ENCODE results near the gene SEMA3A. TPM values are rescaled to one million over a fixed set of nuclear protein-coding genes. Genes with fewer than 3 reads are reported as not detected.

Gene SEMA3A
- total RNA-seq, 2 experiments from 2014 or later, result 0.50 to 0.60 TPM

- Mint-ChIP-seq H3K4me3 (no peak overlapping the region), H3K27ac (no peak overlapping the region), H3K4me1 (ENCODE audit: low read depth) (peaks cover 8% of the 10 kb centered on the region), H3K27me3 (no peaks in the 10 kb centered on the region), H3K9me3 (no peaks in the 10 kb centered on the region), H3K36me3 (ENCODE audit: low read depth) (no peaks in the 10 kb centered on the region)
- ChIA-PET POLR2A (no interaction called here), CTCF (no interaction called here)
- Histone ChIP-seq H3K9me3 (ENCODE audit: control insufficient read depth in 1 of 2, insufficient read depth in 1 of 2, low read length in 2 of 2) (peaks cover 0 to 6% of the 10 kb centered on the region in 2 experiments), H3K4me1 (ENCODE audit: insufficient read depth, low read length) (no peaks in the 10 kb centered on the region), H3K36me3 (ENCODE audit: insufficient read depth, low read length) (no peaks in the 10 kb centered on the region), H3K27ac (ENCODE audit: low read depth in 1 of 2, low read length in 2 of 2) (no peak overlapping the region), H3K27me3 (ENCODE audit: control insufficient read depth in 1 of 2, insufficient read depth in 2 of 2, low read length in 2 of 2) (no peaks in the 10 kb centered on the region), H3K4me3 (ENCODE audit: low read length) (no peak overlapping the region)
- no peak for TF ChIP-seq CTCF (IDR thresholded peaks at IDR 0.05)
- intact Hi-C loops (cut with DNase I, micrococcal nuclease), result no loop called here
- ATAC-seq (ENCODE audit: poor library complexity) (no peak), DNase-seq (no peak)
Measured at GRCh38 chr7:84060760-84061261, 133.8 kb downstream of the SEMA3A start.

- ATAC-seq (ENCODE audit: poor library complexity) (no peak), DNase-seq (no peak)
- H3K27me3 Mint-ChIP-seq, result no peaks in the 10 kb centered on the region
- H3K36me3 ChIP-seq (ENCODE audit: insufficient read depth, low read length), result no peaks in the 10 kb centered on the region
- ChIA-PET CTCF (no interaction called here), POLR2A (interaction anchor here (0.6 kb wide), 1 partner anchor 136 kb away, joined by 3 read pairs; no protein-coding TSS in a partner anchor)
- H3K4me3 ChIP-seq (ENCODE audit: low read length), result no peak overlapping the region
- no peak overlapping the region for H3K4me3 Mint-ChIP-seq
- no peak overlapping the region for H3K27ac Mint-ChIP-seq
- no peak overlapping the region for H3K27ac ChIP-seq (ENCODE audit: low read depth in 1 of 2, low read length in 2 of 2)
- no peaks in the 10 kb centered on the region for H3K27me3 ChIP-seq (ENCODE audit: control insufficient read depth in 1 of 2, insufficient read depth in 2 of 2, low read length in 2 of 2)
- no peaks in the 10 kb centered on the region for H3K4me1 ChIP-seq (ENCODE audit: insufficient read depth, low read length)
- intact Hi-C loops (cut with DNase I, micrococcal nuclease), result no loop called here
- no peaks in the 10 kb centered on the region for H3K9me3 Mint-ChIP-seq
- no peak for TF ChIP-seq CTCF (IDR thresholded peaks at IDR 0.05)
- H3K36me3 Mint-ChIP-seq (ENCODE audit: low read depth), result no peaks in the 10 kb centered on the region
- peaks cover 0 to 6% of the 10 kb centered on the region in 2 experiments for H3K9me3 ChIP-seq (ENCODE audit: control insufficient read depth in 1 of 2, insufficient read depth in 1 of 2, low read length in 2 of 2)
- peaks cover 8% of the 10 kb centered on the region for H3K4me1 Mint-ChIP-seq (ENCODE audit: low read depth)
Measured at GRCh38 chr7:84060000-84060399, 134.6 kb downstream of the SEMA3A start.

GRCh38 chr7:84058311-84059076, 136.1 kb downstream of the SEMA3A start:
- DNase-seq (no peak), ATAC-seq (ENCODE audit: poor library complexity) (no peak)
- POLR2A ChIA-PET, result no interaction called here
- Histone ChIP-seq H3K9me3 (ENCODE audit: control insufficient read depth in 1 of 2, insufficient read depth in 1 of 2, low read length in 2 of 2) (peaks cover 0 to 6% of the 10 kb centered on the region in 2 experiments), H3K27me3 (ENCODE audit: control insufficient read depth in 1 of 2, insufficient read depth in 2 of 2, low read length in 2 of 2) (no peaks in the 10 kb centered on the region), H3K27ac (ENCODE audit: low read depth in 1 of 2, low read length in 2 of 2) (no peak overlapping the region), H3K4me1 (ENCODE audit: insufficient read depth, low read length) (no peaks in the 10 kb centered on the region), H3K4me3 (ENCODE audit: low read length) (no peak overlapping the region), H3K36me3 (ENCODE audit: insufficient read depth, low read length) (no peaks in the 10 kb centered on the region)
- Mint-ChIP-seq H3K36me3 (ENCODE audit: low read depth) (no peaks in the 10 kb centered on the region), H3K4me1 (ENCODE audit: low read depth) (peaks cover 8% of the 10 kb centered on the region), H3K27ac (no peak overlapping the region), H3K27me3 (no peaks in the 10 kb centered on the region), H3K9me3 (no peaks in the 10 kb centered on the region), H3K4me3 (no peak overlapping the region)
- intact Hi-C loops (cut with DNase I, micrococcal nuclease), result no loop called here
- no peak for TF ChIP-seq CTCF (IDR thresholded peaks at IDR 0.05)
- CTCF ChIA-PET, result no interaction called here

Measured in CD4-positive, alpha-beta T cell (primary cell).